Stimulated activated CD4-positive, alpha-beta T cell treated with anti-CD3 and anti-CD28 coated beads, Interleukin-1b, Interleukin-23, amount 100 ng/mL, for 4 hours (primary cell): ENCODE results near the gene TIMM44.
"Not testable (repeated sequence)": the region's sequence is repeated elsewhere in the genome, so short reads cannot be mapped to it uniquely, and the experiment has no call there.

ENCODE experiments used
- DNase-seq, 2 donors: peaks; one replicate each; pipeline ENCODE4 v3.0.0-alpha.2; 2020; ENCODE audit warnings: low read depth in 2 of 2

Gene TIMM44

GRCh38 chr19:7976461-7976860 lies 33.0 kb upstream of the TIMM44 start:
- no peak for DNase-seq

DNA sequence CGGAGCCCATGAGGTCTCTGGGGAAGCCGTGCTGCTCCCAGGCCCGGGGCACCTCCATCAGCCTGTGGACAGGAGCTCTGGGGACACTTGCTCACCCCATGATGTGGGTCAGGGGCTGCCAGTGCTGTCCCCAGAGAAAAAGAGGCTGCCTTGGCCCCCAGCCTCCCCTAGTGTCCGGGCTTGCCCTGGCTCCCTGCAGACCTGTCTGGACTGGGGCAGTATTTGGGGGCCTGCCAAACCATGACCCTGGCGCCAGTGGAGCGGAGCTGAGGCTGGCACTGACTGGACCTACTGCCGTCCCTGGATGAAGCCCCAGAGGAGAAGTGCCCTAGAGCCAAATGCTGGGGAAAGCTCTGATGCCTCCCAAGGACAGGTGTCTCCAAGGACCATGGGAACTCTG lies 31.6 kb upstream of the TIMM44 start:
- DNase-seq, result no peak

DNA sequence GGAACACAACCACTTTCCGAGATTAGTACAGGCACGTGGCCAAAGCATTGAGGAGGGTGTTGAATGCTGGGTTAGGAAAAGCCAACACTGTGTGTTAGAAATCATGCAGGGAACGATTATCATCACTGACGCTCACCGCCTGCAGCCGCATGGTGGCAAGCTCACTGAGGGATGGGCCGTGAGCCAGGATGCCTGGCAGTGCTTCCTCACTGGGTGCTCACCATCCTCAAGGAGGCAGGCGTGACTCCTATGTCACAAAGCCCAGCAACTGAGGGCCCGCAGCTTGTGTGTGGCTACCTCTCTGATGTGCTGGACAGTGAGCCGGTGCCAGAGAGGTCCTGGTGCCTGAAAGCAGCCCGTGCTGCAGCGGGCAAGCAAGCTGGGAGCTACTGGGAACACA lies 30.4 kb upstream of the TIMM44 start:
- no peak for DNase-seq

DNA sequence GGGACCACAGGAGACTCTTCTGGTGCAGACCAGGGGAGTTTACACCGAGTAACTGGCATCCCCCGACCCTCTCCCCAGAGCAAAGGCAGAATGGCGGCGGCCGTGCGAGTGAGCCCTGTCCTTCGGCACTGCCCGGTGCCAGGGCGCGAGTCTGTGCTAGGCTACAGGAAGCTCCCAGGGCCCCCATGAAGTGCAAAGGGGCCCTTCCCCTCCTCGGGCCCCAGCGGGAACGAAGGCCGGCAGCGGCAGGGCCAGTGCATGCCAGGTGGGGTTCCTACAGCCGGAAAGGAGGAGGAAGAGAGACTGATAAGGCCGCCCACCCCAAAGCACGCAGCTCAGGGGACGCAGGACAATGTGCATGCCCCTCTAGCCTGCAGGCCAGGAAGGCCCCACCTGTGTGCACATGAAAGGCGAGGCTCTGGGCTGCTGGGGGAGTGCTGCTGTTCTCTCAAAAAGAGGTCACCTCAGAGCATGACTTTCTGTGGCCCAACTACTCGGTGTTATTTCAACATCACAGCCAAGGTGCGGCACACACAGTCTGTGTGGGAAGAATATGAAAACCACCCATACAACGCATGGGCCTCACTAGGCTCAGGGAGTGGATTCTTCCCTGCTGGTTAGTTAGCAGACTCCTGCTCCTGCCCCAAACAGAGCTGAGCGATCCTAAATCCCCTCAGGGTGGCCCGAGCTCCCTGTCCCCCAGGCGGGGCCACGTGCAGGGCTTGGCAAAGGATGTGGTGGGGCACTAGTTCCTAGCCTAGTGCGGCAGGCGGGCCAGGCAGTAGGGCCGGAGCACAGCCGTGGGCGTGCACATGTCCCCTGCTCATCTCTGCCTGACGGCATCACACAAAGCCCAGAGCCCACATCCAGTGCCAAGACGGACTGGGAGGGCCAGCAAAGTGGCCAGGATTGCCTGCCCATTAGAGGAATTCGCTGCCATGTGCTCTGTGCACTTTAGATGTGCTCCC lies 28.4 kb upstream of the TIMM44 start:
- no peak for DNase-seq

- peak in 1 of 2 donors; percentile 10 for DNase-seq
Measured at GRCh38 chr19:7970716-7971448, 27.4 kb upstream of the TIMM44 start.

- no peak for DNase-seq
Measured at GRCh38 chr19:7969555-7969939, 26.1 kb upstream of the TIMM44 start.

GRCh38 chr19:7968796-7969554 lies 25.5 kb upstream of the TIMM44 start:
- no peak for DNase-seq

DNA sequence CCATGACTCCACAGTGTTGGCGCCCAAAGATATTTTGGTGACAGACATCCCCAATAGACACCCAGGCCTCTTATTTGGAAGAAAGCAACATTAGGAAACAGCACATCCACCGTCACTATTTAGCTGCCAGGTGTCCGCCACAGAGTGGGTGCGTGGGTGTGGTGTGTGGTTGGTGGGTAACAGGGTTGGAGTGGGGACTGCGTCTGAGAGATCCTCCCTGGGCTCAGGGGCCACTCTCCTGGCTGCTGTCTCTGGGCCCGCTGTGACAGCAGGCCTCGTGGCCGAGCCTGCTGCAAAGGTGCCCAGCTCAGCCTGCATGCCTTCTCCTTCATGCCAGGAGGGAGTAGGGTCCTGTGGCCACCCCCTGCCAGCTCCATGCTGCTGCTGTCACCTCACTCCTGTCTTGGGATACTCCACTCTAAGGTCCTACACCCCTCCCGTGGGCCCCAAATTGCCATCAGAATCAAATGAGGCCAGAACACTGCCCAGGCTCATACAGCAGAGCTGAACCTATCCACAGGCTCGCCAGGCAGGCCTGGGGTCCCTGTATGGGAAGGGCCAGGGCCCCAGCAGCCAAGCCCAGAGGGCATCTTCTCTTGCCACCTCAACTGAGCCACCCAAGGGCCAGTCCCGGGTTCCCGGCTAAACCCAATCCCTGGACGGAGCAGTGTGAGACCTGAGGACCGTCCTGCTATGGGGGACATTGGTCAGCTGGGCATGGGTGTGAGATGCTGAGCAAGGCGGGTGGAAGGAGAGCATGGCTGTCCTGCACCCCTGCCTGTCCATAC lies 24.7 kb upstream of the TIMM44 start:
- DNase-seq, result no peak

DNA sequence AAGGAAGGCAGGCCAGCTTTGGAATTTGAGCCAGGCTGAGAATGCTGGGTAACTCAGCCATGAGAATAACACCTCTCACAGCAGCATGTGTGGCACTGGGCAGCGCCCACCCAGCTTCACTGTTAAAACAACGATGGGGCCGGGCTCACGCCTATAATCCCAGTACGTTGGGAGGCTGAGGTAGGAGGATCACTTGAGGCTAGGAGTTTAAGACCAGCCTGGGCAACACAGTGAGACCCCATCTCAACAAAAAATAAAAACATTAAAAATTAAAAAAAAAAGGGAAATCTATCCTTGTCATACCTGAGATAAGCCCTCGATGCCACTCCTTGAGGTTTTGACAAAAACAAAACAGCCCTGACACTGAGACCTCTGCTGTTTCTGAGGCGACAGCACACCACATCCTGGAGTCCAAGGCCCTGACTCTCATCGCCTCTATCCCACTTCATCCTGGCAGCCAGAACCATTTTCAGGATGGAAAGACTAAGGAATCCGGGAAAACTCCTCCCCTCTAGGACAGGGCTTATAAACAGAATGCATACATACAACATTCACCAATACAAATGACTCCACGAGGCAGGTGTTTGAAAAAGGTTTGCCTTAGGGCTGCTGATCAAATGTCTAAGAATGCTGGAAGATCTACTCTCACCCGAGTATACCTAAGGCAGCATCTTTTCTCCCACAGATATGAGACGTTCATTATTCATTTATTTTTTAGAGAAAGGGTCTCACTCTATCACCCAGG lies 22.6 kb upstream of the TIMM44 start:
- DNase-seq, result no peak

GRCh38 chr19:7965259-7965841 lies 21.9 kb upstream of the TIMM44 start:
- no peak for DNase-seq

GRCh38 chr19:7963566-7963965 lies 20.1 kb upstream of the TIMM44 start:
- no peak for DNase-seq

- no peak for DNase-seq
Measured at GRCh38 chr19:7962644-7963268, 19.3 kb upstream of the TIMM44 start.

- DNase-seq, result no peak
Measured at GRCh38 chr19:7961920-7962626, 18.6 kb upstream of the TIMM44 start.

- DNase-seq, result not testable (repeated sequence)
Measured at GRCh38 chr19:7961082-7961481, 17.6 kb upstream of the TIMM44 start.

GRCh38 chr19:7959211-7959610 lies 15.7 kb upstream of the TIMM44 start:
- no peak for DNase-seq

DNA sequence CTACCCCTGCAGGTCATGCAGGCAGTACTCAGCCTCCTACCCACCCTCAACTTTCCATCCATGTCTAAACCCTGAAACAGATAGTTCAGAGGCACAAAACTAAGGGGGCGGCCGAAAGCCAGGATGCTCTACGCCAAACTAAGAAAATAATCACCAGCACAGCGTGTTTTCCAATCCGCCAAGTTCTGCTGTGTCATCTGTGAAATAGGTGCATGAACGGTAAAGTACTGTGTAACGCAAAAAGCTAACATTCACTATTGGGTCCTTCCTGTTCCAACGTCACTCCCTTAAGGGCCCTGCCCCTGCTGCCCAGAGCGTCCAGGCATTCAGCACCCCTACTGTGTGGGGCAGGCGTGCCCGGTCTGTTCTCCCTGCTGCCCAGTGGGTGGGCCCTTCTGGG lies 12.2 kb upstream of the TIMM44 start:
- no peak for DNase-seq

GRCh38 chr19:7953576-7953975 lies 10.1 kb upstream of the TIMM44 start:
- DNase-seq, result no peak

- DNase-seq, result no peak
Measured at GRCh38 chr19:7953060-7953459, 9.6 kb upstream of the TIMM44 start.

DNA sequence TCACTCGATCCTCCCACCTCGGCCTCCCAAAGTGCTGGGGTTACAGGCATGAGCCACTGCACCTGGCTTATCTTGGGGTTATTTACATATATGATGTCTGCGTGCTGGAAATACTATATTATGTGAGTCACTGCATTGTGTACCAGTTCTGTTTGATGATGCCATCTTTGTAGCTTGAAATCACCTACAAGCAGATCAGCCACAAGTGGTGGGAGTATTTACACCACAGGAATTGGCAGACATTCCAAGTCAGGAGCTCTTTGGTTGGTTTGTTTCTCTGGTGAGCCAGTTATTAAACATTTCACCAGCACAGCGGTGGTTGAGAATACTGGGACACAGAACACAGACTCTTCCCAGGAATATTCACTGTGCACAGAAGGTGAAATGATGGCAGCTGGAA lies 4.5 kb upstream of the TIMM44 start:
- DNase-seq, result no peak
